Dedifferentiated amniotic fluid mesenchymal stem cell (primary cell): ENCODE data around the gene FBLN7.
"Not testable (repeated sequence)": the region's sequence is repeated elsewhere in the genome, so short reads cannot be mapped to it uniquely, and the experiment has no call there.

Experiments used
- DNase-seq: peaks from one replicate; pipeline ENCODE4 v3.0.0-alpha.2; 2016; ENCODE audit errors: extremely low spot score

Gene FBLN7

GRCh38 chr2:112138159-112139032 lies at the start of gene FBLN7:
Gene FBLN7 (plus strand): TSS chr2:112138385. CDS start chr2:112138656, 271 bp downstream.
- no peak for DNase-seq

- DNase-seq, result no peak
These were observed 48.8 kb upstream of the FBLN7 start for GRCh38 chr2:112089375-112089774.

- DNase-seq, result peak; percentile 28
These were observed 45.7 kb upstream of the FBLN7 start for GRCh38 chr2:112092286-112093041.

- no peak for DNase-seq
These were observed 45.0 kb upstream of the FBLN7 start for GRCh38 chr2:112093216-112093615.

- no peak for DNase-seq
These were observed 42.5 kb upstream of the FBLN7 start for GRCh38 chr2:112095681-112096080.

GRCh38 chr2:112096098-112096497 lies 42.1 kb upstream of the FBLN7 start:
- DNase-seq, result no peak

- DNase-seq, result no peak
These were observed 29.9 kb upstream of the FBLN7 start for GRCh38 chr2:112108178-112108832.

GRCh38 chr2:112109278-112109677 lies 28.9 kb upstream of the FBLN7 start:
- no peak for DNase-seq

- DNase-seq, result no peak
These were observed 27.2 kb upstream of the FBLN7 start for GRCh38 chr2:112110966-112111365.

GRCh38 chr2:112113354-112113753 lies 24.8 kb upstream of the FBLN7 start:
- DNase-seq, result not testable (repeated sequence)

GRCh38 chr2:112118148-112118547 lies 20.0 kb upstream of the FBLN7 start:
- DNase-seq, result no peak

- DNase-seq, result peak; percentile 69
These were observed 16.4 kb upstream of the FBLN7 start for GRCh38 chr2:112121682-112122254.

- DNase-seq, result no peak
These were observed 9.1 kb upstream of the FBLN7 start for GRCh38 chr2:112129060-112129459.

- no peak for DNase-seq
These were observed 4.8 kb upstream of the FBLN7 start for GRCh38 chr2:112133344-112133743.

GRCh38 chr2:112134120-112134519 lies 4.1 kb upstream of the FBLN7 start:
- no peak for DNase-seq

GRCh38 chr2:112136096-112136495 lies 2.1 kb upstream of the FBLN7 start:
- DNase-seq, result no peak

GRCh38 chr2:112137516-112138158 lies 548 bp upstream of the FBLN7 start:
- no peak for DNase-seq

GRCh38 chr2:112139033-112139614 lies 939 bp downstream of the FBLN7 start:
- DNase-seq, result not testable (repeated sequence)

- DNase-seq, result not testable (repeated sequence)
These were observed 1.5 kb downstream of the FBLN7 start for GRCh38 chr2:112139661-112140204.

GRCh38 chr2:112140205-112140802 lies 2.1 kb downstream of the FBLN7 start:
- no peak for DNase-seq
